ENCODE results near the gene ALX4. TPM values are rescaled to one million over a fixed set of nuclear protein-coding genes. Genes with fewer than 3 reads are reported as not detected.

The ALX4 gene
- total and polyA plus RNA-seq, 7 experiments from 2014 or later: 0.04 TPM; not detected in 6

DNA sequence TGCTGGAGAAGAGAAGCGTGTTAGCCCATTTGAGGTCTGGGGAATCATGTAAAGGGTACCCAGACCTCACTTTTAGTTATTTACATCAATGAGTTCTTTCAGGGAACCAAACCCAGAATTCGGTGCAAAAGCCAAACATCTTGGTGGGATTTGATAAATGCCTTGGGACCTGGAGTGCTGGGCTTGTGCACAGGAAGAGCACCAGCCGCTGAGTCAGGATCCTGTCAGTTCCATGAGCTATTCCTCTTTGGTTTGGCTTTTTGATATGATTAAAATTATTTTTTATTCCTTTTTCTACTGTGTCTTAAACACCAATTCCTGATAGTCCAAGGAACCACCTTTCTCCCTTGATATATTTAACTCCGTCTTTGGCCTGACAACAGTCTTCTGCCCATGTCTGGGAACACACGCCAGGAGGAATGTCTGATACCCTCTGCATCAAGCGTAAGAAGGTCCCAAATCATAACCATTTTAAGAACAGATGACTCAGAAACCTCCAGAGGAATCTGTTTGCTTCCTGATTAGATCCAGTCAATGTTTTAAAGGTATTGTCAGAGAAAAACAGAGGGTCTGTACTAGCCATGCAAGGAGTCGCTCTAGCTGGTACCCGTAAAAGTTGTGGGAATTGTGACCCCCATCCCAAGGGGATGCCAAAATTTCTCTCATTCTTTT is 65.2 kb downstream of the ALX4 start:
- DNase-seq (no peak), ATAC-seq (no peak)
- H3K27ac Mint-ChIP-seq: no peak overlapping the region
- H3K27me3 ChIP-seq (ENCODE audit: control insufficient read depth in 2 of 2, insufficient read depth in 2 of 2, low read length in 2 of 2): no peaks in the 10 kb centered on the region
- intact Hi-C loops (cut with micrococcal nuclease): no loop called here
- H3K27me3 Mint-ChIP-seq: no peaks in the 10 kb centered on the region
- H3K4me1 Mint-ChIP-seq: no peaks in the 10 kb centered on the region
- ChIA-PET CTCF (no interaction called here), POLR2A (no interaction called here)
- H3K4me3 ChIP-seq (ENCODE audit: low read length): no peak overlapping the region
- H3K27ac ChIP-seq (ENCODE audit: low read depth, low read length): no peak overlapping the region
- peaks cover 0 to 6% (median 0%) of the 10 kb centered on the region in 11 donors for H3K9me3 Mint-ChIP-seq
- no peaks in the 10 kb centered on the region for H3K4me1 ChIP-seq (ENCODE audit: control insufficient read depth in 2 of 2, insufficient read depth in 2 of 2, low read length in 2 of 2)
- peaks cover 0 to 21% (median 0%) of the 10 kb centered on the region in 3 experiments for H3K36me3 ChIP-seq (ENCODE audit: control insufficient read depth in 2 of 3, insufficient read depth in 3 of 3, low read length in 3 of 3)
- H3K4me3 Mint-ChIP-seq: no peak overlapping the region
- peaks cover 16 to 81% (median 64%) of the 10 kb centered on the region in 5 donors for H3K36me3 Mint-ChIP-seq
- H3K9me3 ChIP-seq (ENCODE audit: control insufficient read depth in 2 of 3, low read length in 3 of 3): no peaks in the 10 kb centered on the region

GRCh38 chr11:44243595-44244343 is 66.2 kb downstream of the ALX4 start:
- peaks cover 0 to 21% (median 0%) of the 10 kb centered on the region in 3 experiments for H3K36me3 ChIP-seq (ENCODE audit: control insufficient read depth in 2 of 3, insufficient read depth in 3 of 3, low read length in 3 of 3)
- peak overlapping the region in 2 of 9 donors; percentile 22 to 31 for H3K27ac Mint-ChIP-seq
- no peak for ATAC-seq
- no peak for DNase-seq
- no peaks in the 10 kb centered on the region for H3K4me1 Mint-ChIP-seq
- intact Hi-C loops (cut with micrococcal nuclease): no loop called here
- no peaks in the 10 kb centered on the region for H3K9me3 ChIP-seq (ENCODE audit: control insufficient read depth in 2 of 3, low read length in 3 of 3)
- no peak overlapping the region for H3K4me3 ChIP-seq (ENCODE audit: low read length)
- peaks cover 0 to 2% (median 0%) of the 10 kb centered on the region in 11 donors for H3K9me3 Mint-ChIP-seq
- H3K27ac ChIP-seq (ENCODE audit: low read depth, low read length): no peak overlapping the region
- H3K4me3 Mint-ChIP-seq: no peak overlapping the region
- H3K36me3 Mint-ChIP-seq: peaks cover 16 to 77% (median 61%) of the 10 kb centered on the region in 5 donors
- POLR2A ChIA-PET: no interaction called here
- H3K27me3 Mint-ChIP-seq: no peaks in the 10 kb centered on the region
- CTCF ChIA-PET: interaction anchor here (0.9 kb wide), 1 partner anchor 27 kb away, joined by 3 read pairs; no protein-coding TSS in a partner anchor
- H3K27me3 ChIP-seq (ENCODE audit: control insufficient read depth in 2 of 2, insufficient read depth in 2 of 2, low read length in 2 of 2): no peaks in the 10 kb centered on the region
- H3K4me1 ChIP-seq (ENCODE audit: control insufficient read depth in 2 of 2, insufficient read depth in 2 of 2, low read length in 2 of 2): no peaks in the 10 kb centered on the region

DNA sequence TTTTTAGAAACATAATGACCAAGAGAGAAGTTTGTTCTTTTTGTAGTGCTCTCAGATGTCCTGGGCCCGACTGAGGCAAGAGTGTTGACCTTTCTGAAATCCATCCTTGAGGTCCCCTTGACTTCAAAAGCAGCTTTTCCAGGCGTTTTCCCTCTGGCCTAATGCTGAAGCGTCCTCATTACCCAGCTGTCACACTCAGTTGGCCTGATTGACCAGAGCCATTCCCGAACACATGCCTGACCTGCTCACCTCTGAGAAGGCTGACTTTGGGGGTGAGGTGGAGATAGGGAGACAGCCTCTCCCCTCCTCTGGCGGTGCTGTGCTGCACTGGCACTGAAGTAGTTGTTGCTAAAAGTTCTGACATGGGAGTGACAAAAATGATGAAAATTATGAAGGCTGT is 66.9 kb downstream of the ALX4 start:
- H3K27ac Mint-ChIP-seq: no peak overlapping the region

GRCh38 chr11:44241851-44242250 is 68.1 kb downstream of the ALX4 start:
- CTCF ChIA-PET: no interaction called here
- no peak overlapping the region for H3K27ac ChIP-seq (ENCODE audit: low read depth, low read length)
- peaks cover 0 to 2% (median 0%) of the 10 kb centered on the region in 11 donors for H3K9me3 Mint-ChIP-seq
- no peak for ATAC-seq
- no peaks in the 10 kb centered on the region for H3K4me1 ChIP-seq (ENCODE audit: control insufficient read depth in 2 of 2, insufficient read depth in 2 of 2, low read length in 2 of 2)
- POLR2A ChIA-PET: no interaction called here
- H3K36me3 ChIP-seq (ENCODE audit: control insufficient read depth in 2 of 3, insufficient read depth in 3 of 3, low read length in 3 of 3): peaks cover 0 to 27% (median 0%) of the 10 kb centered on the region in 3 experiments
- no peaks in the 10 kb centered on the region for H3K27me3 ChIP-seq (ENCODE audit: control insufficient read depth in 2 of 2, insufficient read depth in 2 of 2, low read length in 2 of 2)
- H3K4me3 ChIP-seq (ENCODE audit: low read length): no peak overlapping the region
- H3K4me1 Mint-ChIP-seq: no peaks in the 10 kb centered on the region
- no peak overlapping the region for H3K4me3 Mint-ChIP-seq
- H3K36me3 Mint-ChIP-seq: peaks cover 19 to 77% (median 59%) of the 10 kb centered on the region in 5 donors
- no peak for DNase-seq
- no peaks in the 10 kb centered on the region for H3K27me3 Mint-ChIP-seq
- H3K9me3 ChIP-seq (ENCODE audit: control insufficient read depth in 2 of 3, low read length in 3 of 3): no peaks in the 10 kb centered on the region
- H3K27ac Mint-ChIP-seq: no peak overlapping the region
- intact Hi-C loops (cut with micrococcal nuclease): no loop called here

More for the DNA sequence above, 66.9 kb downstream of the ALX4 start:
- H3K4me3 ChIP-seq (ENCODE audit: low read length): no peak overlapping the region
- peaks cover 0 to 21% (median 0%) of the 10 kb centered on the region in 3 experiments for H3K36me3 ChIP-seq (ENCODE audit: control insufficient read depth in 2 of 3, insufficient read depth in 3 of 3, low read length in 3 of 3)
- no peak for ATAC-seq
- no peaks in the 10 kb centered on the region for H3K4me1 ChIP-seq (ENCODE audit: control insufficient read depth in 2 of 2, insufficient read depth in 2 of 2, low read length in 2 of 2)
- no peak overlapping the region for H3K27ac ChIP-seq (ENCODE audit: low read depth, low read length)
- Mint-ChIP-seq H3K4me3 (no peak overlapping the region), H3K27me3 (no peaks in the 10 kb centered on the region), H3K4me1 (no peaks in the 10 kb centered on the region), H3K9me3 (peaks cover 0 to 2% (median 0%) of the 10 kb centered on the region in 11 donors), H3K36me3 (peaks cover 19 to 77% (median 60%) of the 10 kb centered on the region in 5 donors)
- no peaks in the 10 kb centered on the region for H3K27me3 ChIP-seq (ENCODE audit: control insufficient read depth in 2 of 2, insufficient read depth in 2 of 2, low read length in 2 of 2)
- no peaks in the 10 kb centered on the region for H3K9me3 ChIP-seq (ENCODE audit: control insufficient read depth in 2 of 3, low read length in 3 of 3)
- CTCF ChIA-PET: interaction anchor here (0.8 to 0.9 kb wide), 2 partner anchors 26 to 29 kb away, joined by 3 to 4 read pairs; no protein-coding TSS in a partner anchor
- DNase-seq: no peak
- intact Hi-C loops (cut with micrococcal nuclease): no loop called here
- POLR2A ChIA-PET: no interaction called here

DNA sequence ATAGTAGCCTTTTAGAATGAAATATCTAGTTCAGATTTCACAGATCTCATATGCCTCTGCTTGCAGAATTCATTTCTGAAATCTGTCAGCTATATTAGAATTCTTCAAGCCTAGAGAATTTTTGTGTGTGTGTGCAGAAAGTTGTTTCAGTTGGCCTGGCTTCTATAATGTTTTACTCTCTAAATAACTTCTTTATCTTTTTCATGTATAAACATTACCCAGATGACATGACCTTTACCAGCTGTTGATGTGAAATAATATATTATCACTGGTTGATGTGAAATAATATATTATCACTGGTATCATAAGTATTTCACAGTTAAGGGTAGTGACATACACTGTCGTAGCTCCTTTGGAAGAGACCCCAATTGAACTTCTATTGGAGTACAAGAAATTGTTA is 72.8 kb downstream of the ALX4 start:
- Mint-ChIP-seq H3K4me1 (no peaks in the 10 kb centered on the region), H3K9me3 (peaks cover 0 to 2% (median 0%) of the 10 kb centered on the region in 11 donors), H3K36me3 (peaks cover 16 to 61% (median 48%) of the 10 kb centered on the region in 5 donors), H3K4me3 (no peak overlapping the region), H3K27ac (no peak overlapping the region), H3K27me3 (no peaks in the 10 kb centered on the region)
- intact Hi-C loops (cut with micrococcal nuclease): no loop called here
- DNase-seq (no peak), ATAC-seq (no peak)
- CTCF ChIA-PET: no interaction called here
- peaks cover 0 to 25% (median 0%) of the 10 kb centered on the region in 3 experiments for H3K36me3 ChIP-seq (ENCODE audit: control insufficient read depth in 2 of 3, insufficient read depth in 3 of 3, low read length in 3 of 3)
- no peak overlapping the region for H3K4me3 ChIP-seq (ENCODE audit: low read length)
- H3K27me3 ChIP-seq (ENCODE audit: control insufficient read depth in 2 of 2, insufficient read depth in 2 of 2, low read length in 2 of 2): no peaks in the 10 kb centered on the region
- no peak overlapping the region for H3K27ac ChIP-seq (ENCODE audit: low read depth, low read length)
- POLR2A ChIA-PET: no interaction called here
- no peaks in the 10 kb centered on the region for H3K4me1 ChIP-seq (ENCODE audit: control insufficient read depth in 2 of 2, insufficient read depth in 2 of 2, low read length in 2 of 2)
- H3K9me3 ChIP-seq (ENCODE audit: control insufficient read depth in 2 of 3, low read length in 3 of 3): no peaks in the 10 kb centered on the region

- CTCF ChIA-PET: no interaction called here
- no peak overlapping the region for H3K4me3 Mint-ChIP-seq
- DNase-seq (no peak), ATAC-seq (no peak)
- no peak overlapping the region for H3K27ac Mint-ChIP-seq
- peaks cover 16 to 59% (median 48%) of the 10 kb centered on the region in 5 donors for H3K36me3 Mint-ChIP-seq
- H3K27me3 Mint-ChIP-seq: no peaks in the 10 kb centered on the region
- H3K36me3 ChIP-seq (ENCODE audit: control insufficient read depth in 2 of 3, insufficient read depth in 3 of 3, low read length in 3 of 3): peaks cover 0 to 22% (median 0%) of the 10 kb centered on the region in 3 experiments
- intact Hi-C loops (cut with micrococcal nuclease): no loop called here
- H3K9me3 Mint-ChIP-seq: peaks cover 0 to 2% (median 0%) of the 10 kb centered on the region in 11 donors
- no peak overlapping the region for H3K4me3 ChIP-seq (ENCODE audit: low read length)
- no peaks in the 10 kb centered on the region for H3K4me1 ChIP-seq (ENCODE audit: control insufficient read depth in 2 of 2, insufficient read depth in 2 of 2, low read length in 2 of 2)
- H3K27me3 ChIP-seq (ENCODE audit: control insufficient read depth in 2 of 2, insufficient read depth in 2 of 2, low read length in 2 of 2): no peaks in the 10 kb centered on the region
- H3K9me3 ChIP-seq (ENCODE audit: control insufficient read depth in 2 of 3, low read length in 3 of 3): no peaks in the 10 kb centered on the region
- no peak overlapping the region for H3K27ac ChIP-seq (ENCODE audit: low read depth, low read length)
- POLR2A ChIA-PET: no interaction called here
- H3K4me1 Mint-ChIP-seq: no peaks in the 10 kb centered on the region
These were observed 73.6 kb downstream of the ALX4 start for GRCh38 chr11:44236296-44236695.
